ENCODE data around the gene TRAF3. TPM values are rescaled to one million over a fixed set of nuclear protein-coding genes. Genes with fewer than 3 reads are reported as not detected.
"Not testable (repeated sequence)": the region's sequence is repeated elsewhere in the genome, so short reads cannot be mapped to it uniquely, and the experiment has no call there.

TRAF3 gene
- total RNA-seq, 2 experiments from 2014 or later = 37.4 to 38.9 TPM

GRCh38 chr14:102924632-102925588 is 147.7 kb downstream of the TRAF3 start:
- H3K9me3 Mint-ChIP-seq = no peaks in the 10 kb centered on the region
- peaks cover 13% of the 10 kb centered on the region for H3K4me1 Mint-ChIP-seq
- peaks cover 43% of the 10 kb centered on the region for H3K27me3 Mint-ChIP-seq
- no peak for DNase-seq
- CTCF ChIA-PET = no interaction called here
- POLR2A ChIA-PET = no interaction called here
- H3K4me3 Mint-ChIP-seq = no peak overlapping the region
- no peaks in the 10 kb centered on the region for H3K36me3 Mint-ChIP-seq (ENCODE audit: low read depth)
- no peak overlapping the region for H3K27ac Mint-ChIP-seq

DNA sequence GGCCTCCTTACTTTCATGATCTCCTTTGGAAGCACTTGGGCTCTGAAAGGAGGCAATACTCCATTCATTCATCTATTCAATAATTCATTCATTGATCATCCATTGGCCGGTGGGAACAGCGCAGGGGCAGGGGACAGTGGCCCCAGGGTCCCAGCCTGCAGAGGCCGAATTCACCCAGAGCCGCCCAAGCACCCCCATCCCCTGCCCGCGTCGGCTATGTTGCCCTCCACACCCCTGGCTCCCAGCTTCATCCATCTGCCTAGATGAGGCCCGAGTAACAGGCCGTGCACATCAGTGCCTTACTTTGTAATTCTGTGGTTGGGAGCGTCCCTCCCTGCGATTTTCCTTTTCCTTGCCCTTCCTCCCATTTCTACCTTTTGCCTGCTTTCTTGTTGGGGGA is 148.4 kb downstream of the TRAF3 start:
- peaks cover 13% of the 10 kb centered on the region for H3K4me1 Mint-ChIP-seq
- no peaks in the 10 kb centered on the region for H3K36me3 Mint-ChIP-seq (ENCODE audit: low read depth)
- POLR2A ChIA-PET = no interaction called here
- peaks cover 44% of the 10 kb centered on the region for H3K27me3 Mint-ChIP-seq
- no peaks in the 10 kb centered on the region for H3K9me3 Mint-ChIP-seq
- H3K27ac Mint-ChIP-seq = no peak overlapping the region
- CTCF ChIA-PET = no interaction called here
- H3K4me3 Mint-ChIP-seq = no peak overlapping the region
- DNase-seq = no peak

DNA sequence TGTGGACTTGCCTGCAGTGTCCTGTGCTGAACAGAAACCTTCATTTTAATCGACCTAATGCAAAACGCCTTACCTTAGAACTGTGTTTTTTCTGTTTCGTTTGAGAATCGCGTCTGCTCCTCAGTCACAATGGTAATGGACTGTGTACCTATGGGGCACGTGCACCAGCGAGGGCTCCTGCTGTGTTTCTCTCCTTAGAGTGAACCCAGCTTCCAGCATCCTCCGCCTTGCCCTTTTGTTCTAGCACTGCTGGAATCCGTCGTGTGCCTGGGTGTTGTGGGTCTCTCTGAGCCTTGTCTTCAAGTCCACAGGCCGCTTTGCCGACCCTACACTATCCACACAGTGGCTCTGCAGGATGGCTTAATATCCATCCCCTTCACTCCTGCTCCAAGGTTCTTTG is 148.9 kb downstream of the TRAF3 start:
- Mint-ChIP-seq H3K4me1 (peaks cover 13% of the 10 kb centered on the region), H3K27me3 (peaks cover 48% of the 10 kb centered on the region), H3K9me3 (no peaks in the 10 kb centered on the region), H3K36me3 (ENCODE audit: low read depth) (no peaks in the 10 kb centered on the region), H3K27ac (no peak overlapping the region), H3K4me3 (no peak overlapping the region)
- DNase-seq = no peak
- ChIA-PET CTCF (no interaction called here), POLR2A (no interaction called here)

DNA sequence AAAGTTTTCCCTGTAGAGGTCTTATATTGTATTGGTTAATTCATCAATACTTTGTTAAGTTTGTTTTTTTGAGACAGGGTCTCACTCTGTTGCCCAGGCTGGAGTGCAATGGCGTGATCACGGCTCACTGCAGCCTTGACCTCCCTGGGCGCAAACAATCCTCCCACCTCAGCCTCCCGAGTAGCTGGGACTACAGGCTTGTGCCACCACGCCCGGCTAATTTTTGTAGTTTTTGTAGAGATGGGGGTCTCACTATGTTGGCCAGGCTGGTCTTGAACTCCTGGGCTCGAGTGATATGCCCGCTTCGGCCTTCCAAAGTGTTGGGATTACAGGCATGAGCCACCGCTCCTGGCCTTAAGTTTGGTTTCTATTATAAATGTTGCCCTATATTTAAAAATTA is 149.6 kb downstream of the TRAF3 start:
- Mint-ChIP-seq H3K4me1 (peaks cover 13% of the 10 kb centered on the region), H3K27me3 (peaks cover 48% of the 10 kb centered on the region)
- H3K36me3 Mint-ChIP-seq (ENCODE audit: low read depth); CTCF ChIA-PET; H3K4me3 Mint-ChIP-seq; DNase-seq; H3K27ac Mint-ChIP-seq; H3K9me3 Mint-ChIP-seq; POLR2A ChIA-PET: not testable (repeated sequence)

DNA sequence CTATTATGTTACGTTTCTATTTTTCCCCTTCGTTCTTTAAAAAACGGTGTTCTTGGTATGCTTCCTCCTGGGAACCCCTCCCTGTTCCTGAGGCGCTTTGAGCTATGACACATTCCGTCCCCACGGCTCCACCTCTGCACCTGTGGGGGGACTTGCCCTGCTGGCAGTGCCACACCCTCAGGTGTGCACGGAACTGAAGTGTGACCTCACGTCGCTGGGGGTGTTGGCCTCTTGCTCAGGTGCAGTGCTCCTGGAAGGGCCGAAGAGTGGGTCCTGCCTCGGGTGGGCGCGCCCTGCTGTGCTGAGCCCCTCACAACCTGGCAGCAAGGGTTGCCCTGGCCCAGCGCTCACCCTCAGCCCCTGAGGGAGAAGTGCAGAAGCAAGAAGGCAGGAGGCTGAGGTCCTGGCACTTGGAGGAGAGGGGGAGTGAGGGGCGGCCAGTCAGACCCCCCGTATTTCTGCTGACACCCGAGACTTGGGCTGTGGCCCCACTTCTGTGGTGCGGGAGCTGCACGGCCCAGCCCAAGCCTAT is 150.2 kb downstream of the TRAF3 start:
- H3K4me3 Mint-ChIP-seq = no peak overlapping the region
- ChIA-PET POLR2A (no interaction called here), CTCF (no interaction called here)
- peaks cover 50% of the 10 kb centered on the region for H3K27me3 Mint-ChIP-seq
- no peak overlapping the region for H3K27ac Mint-ChIP-seq
- no peaks in the 10 kb centered on the region for H3K36me3 Mint-ChIP-seq (ENCODE audit: low read depth)
- no peaks in the 10 kb centered on the region for H3K9me3 Mint-ChIP-seq
- H3K4me1 Mint-ChIP-seq = peaks cover 13% of the 10 kb centered on the region
- no peak for DNase-seq

DNA sequence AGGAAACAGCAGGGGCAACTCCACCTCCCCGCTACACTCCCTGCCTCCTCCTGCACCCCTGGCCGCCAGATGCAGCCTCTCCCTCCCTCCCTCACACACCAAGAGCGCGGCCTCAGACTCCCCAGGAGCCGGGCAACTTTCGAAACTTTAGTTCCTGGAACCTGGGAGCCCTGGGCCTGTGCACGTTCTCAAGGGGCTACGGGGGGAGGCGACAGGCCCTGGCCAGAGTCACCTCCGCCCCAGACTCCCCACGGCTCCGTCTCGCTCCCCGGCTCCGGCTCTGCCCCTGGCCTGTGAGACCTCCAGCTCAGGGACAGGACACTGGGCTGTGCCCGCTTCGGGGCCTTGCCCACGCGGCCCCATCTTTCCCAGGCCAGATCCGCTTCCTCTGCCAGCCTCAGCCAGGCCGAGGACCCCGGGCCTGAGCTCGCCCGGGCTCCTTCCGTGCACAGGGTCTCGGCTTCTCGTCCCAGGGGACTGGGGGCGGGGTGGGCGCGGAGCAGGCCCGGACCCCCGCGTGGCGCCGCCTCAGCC is 150.7 kb downstream of the TRAF3 start:
- Mint-ChIP-seq H3K4me1 (peaks cover 13% of the 10 kb centered on the region), H3K27me3 (peaks cover 49% of the 10 kb centered on the region), H3K9me3 (no peaks in the 10 kb centered on the region), H3K4me3 (no peak overlapping the region), H3K27ac (no peak overlapping the region), H3K36me3 (ENCODE audit: low read depth) (no peaks in the 10 kb centered on the region)
- no peak for DNase-seq
- ChIA-PET POLR2A (no interaction called here), CTCF (no interaction called here)

DNA sequence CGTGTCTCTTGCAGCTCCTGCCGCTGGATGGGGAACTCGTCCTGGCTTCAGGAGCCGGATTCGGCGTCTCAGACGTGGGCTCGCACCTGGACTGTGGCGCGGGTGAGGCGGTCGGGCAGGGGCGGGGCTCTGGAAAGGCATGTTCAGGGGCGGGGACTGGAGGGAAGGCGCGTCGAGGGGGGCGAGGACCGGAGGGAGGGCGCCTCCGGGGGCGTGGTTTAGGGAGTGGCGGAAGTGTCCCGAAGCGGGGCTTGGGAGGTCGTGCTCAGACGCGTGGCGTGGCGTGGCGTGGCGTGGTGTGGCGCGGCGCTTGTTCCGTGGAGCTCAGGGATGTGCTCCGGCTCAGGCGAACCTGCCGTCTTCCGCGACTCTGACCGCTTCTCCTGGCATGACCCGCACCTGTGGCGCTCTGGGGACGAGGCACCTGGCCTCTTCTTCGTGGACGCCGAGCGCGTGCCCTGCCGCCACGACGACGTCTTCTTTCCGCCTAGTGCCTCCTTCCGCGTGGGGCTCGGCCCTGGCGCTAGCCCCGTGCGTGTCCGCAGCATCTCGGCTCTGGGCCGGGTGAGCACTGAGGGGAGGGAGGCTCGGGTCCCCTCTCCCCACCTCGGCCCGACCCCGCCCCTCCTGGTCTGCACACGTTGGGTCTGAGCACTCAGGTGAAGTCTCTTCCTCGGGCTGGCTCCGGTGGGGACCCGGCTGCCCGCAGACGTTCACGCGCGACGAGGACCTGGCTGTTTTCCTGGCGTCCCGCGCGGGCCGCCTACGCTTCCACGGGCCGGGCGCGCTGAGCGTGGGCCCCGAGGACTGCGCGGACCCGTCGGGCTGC is 151.4 kb downstream of the TRAF3 start:
- Mint-ChIP-seq H3K27me3 (peaks cover 46% of the 10 kb centered on the region), H3K9me3 (no peaks in the 10 kb centered on the region), H3K36me3 (ENCODE audit: low read depth) (no peaks in the 10 kb centered on the region), H3K27ac (no peak overlapping the region), H3K4me1 (peaks cover 10% of the 10 kb centered on the region), H3K4me3 (peak overlapping the region; percentile 27)
- ChIA-PET POLR2A (no interaction called here), CTCF (no interaction called here)
- DNase-seq = peak; percentile 64

DNA sequence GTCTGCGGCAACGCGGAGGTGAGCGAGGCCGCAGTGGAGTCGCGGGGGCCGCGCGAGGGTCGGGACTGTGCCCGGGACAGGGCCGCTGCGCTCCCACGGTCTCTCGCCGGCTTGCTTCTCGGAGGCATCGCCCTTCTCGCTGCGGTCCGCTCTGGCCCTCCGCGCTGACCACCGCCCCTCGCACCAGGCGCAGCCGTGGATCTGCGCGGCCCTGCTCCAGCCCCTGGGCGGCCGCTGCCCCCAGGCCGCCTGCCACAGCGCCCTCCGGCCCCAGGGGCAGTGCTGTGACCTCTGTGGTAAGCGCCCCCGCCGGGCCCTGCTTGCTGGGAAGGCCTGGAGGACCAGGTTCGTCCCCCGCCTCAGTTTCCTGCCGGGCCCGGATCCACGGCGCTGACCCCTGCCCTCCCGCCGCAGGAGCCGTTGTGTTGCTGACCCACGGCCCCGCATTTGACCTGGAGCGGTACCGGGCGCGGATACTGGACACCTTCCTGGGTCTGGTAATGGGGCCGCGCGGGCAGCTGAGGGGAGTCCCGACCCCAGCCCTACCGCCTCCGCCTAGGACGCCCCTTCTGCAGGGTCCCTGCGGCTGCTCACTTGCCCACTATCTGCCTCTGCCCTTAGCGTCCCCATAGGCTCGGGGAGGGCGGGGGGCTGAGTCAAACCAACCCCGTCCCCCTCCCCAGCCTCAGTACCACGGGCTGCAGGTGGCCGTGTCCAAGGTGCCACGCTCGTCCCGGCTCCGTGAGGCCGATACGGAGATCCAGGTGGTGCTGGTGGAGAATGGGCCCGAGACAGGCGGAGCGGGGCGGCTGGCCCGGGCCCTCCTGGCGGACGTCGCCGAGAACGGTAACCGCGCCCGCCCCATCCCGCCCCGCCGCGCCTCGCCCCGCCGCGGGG is 152.2 kb downstream of the TRAF3 start:
- Mint-ChIP-seq H3K27me3 (peaks cover 39% of the 10 kb centered on the region), H3K27ac (no peak overlapping the region), H3K9me3 (no peaks in the 10 kb centered on the region), H3K36me3 (ENCODE audit: low read depth) (no peaks in the 10 kb centered on the region), H3K4me1 (peaks cover 10% of the 10 kb centered on the region), H3K4me3 (no peak overlapping the region)
- DNase-seq = no peak
- POLR2A ChIA-PET = no interaction called here
- CTCF ChIA-PET = no interaction called here

GRCh38 chr14:102930138-102930752 is 153.0 kb downstream of the TRAF3 start:
- Mint-ChIP-seq H3K27me3 (peaks cover 35% of the 10 kb centered on the region), H3K9me3 (no peaks in the 10 kb centered on the region), H3K27ac (no peak overlapping the region), H3K36me3 (ENCODE audit: low read depth) (no peaks in the 10 kb centered on the region), H3K4me3 (no peak overlapping the region), H3K4me1 (peaks cover 10% of the 10 kb centered on the region)
- ChIA-PET POLR2A (no interaction called here), CTCF (no interaction called here)
- no peak for DNase-seq

DNA sequence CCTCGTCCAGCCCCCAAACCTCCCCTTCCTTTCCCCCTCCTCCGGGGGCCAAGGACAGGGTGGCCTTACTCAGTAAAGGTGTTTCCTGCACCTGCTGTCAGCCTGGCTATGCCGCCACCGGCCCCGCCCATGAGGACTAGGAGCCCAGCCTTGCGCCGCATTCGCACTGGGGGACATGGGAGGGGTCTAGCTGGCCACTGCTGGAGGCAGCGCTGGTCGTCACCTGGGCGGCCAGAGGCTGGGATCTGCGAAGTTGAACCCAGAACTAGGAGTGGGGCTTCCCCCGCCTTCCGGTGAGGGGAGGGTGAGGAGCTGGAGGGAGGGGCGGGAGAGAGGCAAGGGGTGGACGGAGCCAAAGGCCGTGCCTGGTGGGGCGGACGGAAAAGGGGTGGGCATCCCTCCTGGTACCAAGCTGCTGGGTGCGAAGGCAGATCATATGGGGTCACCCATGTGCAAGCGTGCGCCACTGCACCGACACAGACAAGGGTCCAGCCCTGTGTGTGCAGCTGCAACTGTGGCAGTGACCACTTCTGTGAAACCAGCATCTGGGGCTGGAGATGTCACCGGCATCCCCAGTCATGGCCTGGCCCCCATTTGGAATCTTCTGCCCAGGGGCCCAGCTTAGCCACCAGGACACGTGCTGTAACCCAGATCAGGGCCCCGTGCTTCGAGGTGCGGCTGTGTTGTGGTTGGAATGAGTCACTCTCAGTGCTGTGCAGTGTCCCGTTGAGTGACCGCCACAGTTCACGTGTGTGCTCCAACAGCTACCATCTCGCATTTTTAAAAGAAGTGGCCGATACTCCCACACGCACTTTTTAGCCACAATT is 153.7 kb downstream of the TRAF3 start:
- Mint-ChIP-seq H3K4me1 (peaks cover 10% of the 10 kb centered on the region), H3K36me3 (ENCODE audit: low read depth) (no peaks in the 10 kb centered on the region), H3K27me3 (peaks cover 30% of the 10 kb centered on the region), H3K4me3 (no peak overlapping the region), H3K27ac (no peak overlapping the region), H3K9me3 (no peaks in the 10 kb centered on the region)
- ChIA-PET POLR2A (no interaction called here), CTCF (no interaction called here)
- DNase-seq = no peak

GRCh38 chr14:102931580-102932285 is 154.5 kb downstream of the TRAF3 start:
- no peak overlapping the region for H3K27ac Mint-ChIP-seq
- no peak for DNase-seq
- H3K4me1 Mint-ChIP-seq = peaks cover 10% of the 10 kb centered on the region
- no peaks in the 10 kb centered on the region for H3K36me3 Mint-ChIP-seq (ENCODE audit: low read depth)
- peaks cover 24% of the 10 kb centered on the region for H3K27me3 Mint-ChIP-seq
- ChIA-PET POLR2A (interaction anchor here (1.0 kb wide), 1 partner anchor 12 kb away, joined by 3 read pairs; no protein-coding TSS in a partner anchor), CTCF (no interaction called here)
- no peaks in the 10 kb centered on the region for H3K9me3 Mint-ChIP-seq
- no peak overlapping the region for H3K4me3 Mint-ChIP-seq
